GM12891 (cell line): ENCODE measurements around the gene PERCC1.

ENCODE experiments used
- POLR2A ChIP-seq: IDR thresholded peaks from 2 replicates; pipeline ENCODE4 v1.6.1; 2011; ENCODE audit warnings: low read depth, low read length, control low read depth
- POLR2AphosphoS5 ChIP-seq: IDR thresholded peaks from 2 replicates; pipeline ENCODE4 v1.6.1; 2011; ENCODE audit warnings: low read depth, low read length, control low read depth
- SPI1 ChIP-seq: IDR thresholded peaks from 2 replicates; pipeline ENCODE4 v1.6.1; 2011; ENCODE audit warnings: low read depth, low read length, control low read depth
- TAF1 ChIP-seq: IDR thresholded peaks from 2 replicates; pipeline ENCODE4 v1.6.1; 2011; ENCODE audit warnings: low read depth, low read length, control low read depth

DNA sequence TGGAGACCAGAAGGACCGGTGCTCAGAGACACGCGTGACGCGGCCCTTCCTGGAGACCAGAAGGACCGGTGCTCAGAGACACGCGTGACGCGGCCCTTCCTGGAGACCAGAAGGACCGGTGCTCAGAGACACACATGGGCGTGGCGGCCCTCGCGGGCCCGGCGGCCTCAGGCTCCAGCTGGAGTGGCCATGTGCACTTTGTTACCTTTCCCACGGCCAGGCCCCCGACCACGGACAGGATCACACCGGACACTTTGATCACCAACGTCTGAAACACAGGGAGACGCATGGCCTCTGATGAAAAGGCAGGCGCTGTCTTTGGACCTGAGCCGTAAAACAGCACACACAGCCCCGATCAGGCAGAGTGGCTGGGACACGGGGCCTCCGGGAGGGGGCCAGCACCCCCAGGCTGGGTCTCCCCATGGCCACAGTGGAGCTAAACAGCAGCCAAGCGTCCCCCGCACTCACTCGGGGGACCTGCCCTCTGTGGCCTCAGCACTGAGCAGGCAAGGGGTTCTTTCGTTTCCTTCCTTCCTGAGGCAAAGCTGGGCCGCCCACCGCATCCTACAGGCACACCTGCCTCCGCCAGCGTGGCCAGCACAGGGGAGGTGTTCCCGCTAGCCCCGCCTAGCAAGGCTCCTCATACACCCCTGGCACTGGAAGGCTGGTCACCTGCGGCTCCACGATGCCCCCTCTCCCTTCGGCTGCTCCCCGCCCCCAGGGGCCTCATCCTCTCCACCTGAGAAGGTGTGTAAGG lies 26.8 kb downstream of the PERCC1 start:
- TF ChIP-seq POLR2A = no peak
- no peak for TF ChIP-seq POLR2AphosphoS5
- no peak for TF ChIP-seq TAF1
- TF ChIP-seq SPI1 = no peak
